GM19468 (cell line): ENCODE measurements around the gene SLC13A1.
"Not testable (repeated sequence)": the region's sequence is repeated elsewhere in the genome, so short reads cannot be mapped to it uniquely, and the experiment has no call there.

ENCODE experiments used
- ATAC-seq: cut with Tn5 transposase; IDR thresholded peaks from one replicate; pipeline ENCODE4 v1.9.1; 2021; ENCODE audit warnings: mild to moderate bottlenecking, moderate library complexity, moderate number of reproducible peaks; ENCODE audit not compliant: unreplicated experiment; ENCODE audit errors: extremely low read depth

The SLC13A1 gene

DNA sequence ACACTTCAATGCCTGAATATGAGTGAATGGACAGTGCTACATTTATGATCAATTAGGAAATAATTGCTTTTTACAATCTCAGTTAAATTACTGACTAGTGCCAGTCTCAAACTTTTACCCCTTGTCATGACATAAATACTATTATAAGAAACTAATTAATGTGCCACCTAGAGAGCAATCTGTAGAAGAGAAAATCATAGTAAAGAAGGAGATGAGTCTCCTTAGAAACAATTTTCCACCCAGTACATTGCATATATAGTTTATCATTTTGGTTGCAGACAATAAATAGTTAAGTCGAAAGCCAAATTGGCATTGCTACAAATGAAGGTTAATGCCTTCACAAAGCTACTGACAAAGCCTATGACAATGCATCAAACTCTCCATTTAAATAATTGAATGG, 68.6 kb downstream of the SLC13A1 start:
- no peak for ATAC-seq

GRCh38 chr7:123126691-123127090, 73.1 kb downstream of the SLC13A1 start:
- ATAC-seq = no peak

GRCh38 chr7:123126171-123126570, 73.6 kb downstream of the SLC13A1 start:
- no peak for ATAC-seq

DNA sequence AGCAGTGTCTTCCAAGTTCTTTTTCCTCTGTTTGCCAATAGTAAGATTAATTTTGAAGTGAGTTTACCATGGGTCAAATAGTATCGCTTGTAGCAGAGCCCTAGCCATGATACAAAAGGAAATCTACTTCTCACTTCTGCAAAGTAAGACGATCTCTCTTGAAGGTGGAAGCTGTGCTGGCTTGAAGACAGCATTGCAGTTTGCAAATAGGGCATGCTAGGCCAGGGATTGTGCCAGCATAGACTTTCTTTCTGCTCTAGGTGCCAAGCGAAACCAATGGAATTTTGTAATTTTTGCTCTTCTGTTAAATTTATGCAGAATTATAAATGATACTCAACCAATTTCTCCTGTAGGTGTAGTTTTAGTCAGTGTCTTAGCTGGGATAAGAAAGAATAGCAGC, 74.5 kb downstream of the SLC13A1 start:
- ATAC-seq = no peak

DNA sequence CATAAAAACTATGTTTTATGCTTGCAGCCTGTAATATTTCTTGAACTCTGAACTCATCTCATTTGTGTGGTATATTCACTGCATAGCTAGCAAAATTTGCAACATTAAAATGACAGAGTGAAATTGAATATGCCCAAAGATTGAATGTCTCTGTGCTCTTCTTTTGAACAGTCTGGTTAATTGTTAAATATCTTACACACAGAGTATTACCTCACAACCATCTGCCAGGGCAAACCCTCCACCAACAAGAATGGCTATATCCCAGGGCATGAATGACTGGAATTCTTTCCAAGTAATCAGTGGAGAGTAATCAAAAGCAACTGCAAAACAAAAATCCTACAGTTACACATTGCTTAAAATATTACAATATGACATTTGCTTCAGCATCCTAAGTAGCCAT, 76.9 kb downstream of the SLC13A1 start:
- no peak for ATAC-seq

- no peak for ATAC-seq
Observed at GRCh38 chr7:123120286-123120685, 79.5 kb downstream of the SLC13A1 start.

DNA sequence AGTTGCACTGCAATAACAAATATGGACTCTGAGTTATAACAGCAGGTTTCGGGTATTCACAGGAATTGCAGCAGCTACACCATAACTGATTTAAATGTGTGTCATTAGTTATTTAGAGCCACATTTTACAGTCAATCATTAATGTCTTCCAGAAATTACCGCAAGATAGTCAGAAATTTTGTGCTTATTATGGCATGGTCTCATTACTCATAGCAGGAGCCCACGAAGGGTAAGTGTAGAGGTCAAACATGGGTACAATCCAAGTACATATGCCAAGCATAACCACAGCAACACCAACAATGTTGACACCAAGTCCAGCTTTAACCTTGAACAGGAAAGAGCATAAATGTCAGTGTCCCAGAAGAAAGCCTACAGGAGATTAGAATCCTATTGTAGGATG, 84.4 kb downstream of the SLC13A1 start:
- ATAC-seq = no peak

DNA sequence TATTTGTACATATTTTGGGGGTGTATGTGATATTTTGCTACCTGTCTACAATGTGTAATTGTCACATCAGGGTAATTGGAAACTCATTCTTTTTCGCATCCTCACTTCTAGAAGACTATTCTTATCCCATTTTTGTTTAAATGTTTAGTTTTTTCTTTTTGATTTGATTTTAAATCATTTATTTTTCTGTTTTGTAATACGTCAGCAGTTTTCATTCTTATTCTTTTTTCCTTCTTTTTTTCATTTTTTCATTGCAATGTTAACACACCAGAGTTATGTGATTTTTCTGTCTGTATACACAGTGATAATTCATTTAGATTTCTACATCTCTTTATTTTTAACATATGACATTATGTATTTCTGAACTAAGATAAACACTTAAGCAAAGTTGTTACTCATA, 85.5 kb downstream of the SLC13A1 start:
- ATAC-seq = no peak

DNA sequence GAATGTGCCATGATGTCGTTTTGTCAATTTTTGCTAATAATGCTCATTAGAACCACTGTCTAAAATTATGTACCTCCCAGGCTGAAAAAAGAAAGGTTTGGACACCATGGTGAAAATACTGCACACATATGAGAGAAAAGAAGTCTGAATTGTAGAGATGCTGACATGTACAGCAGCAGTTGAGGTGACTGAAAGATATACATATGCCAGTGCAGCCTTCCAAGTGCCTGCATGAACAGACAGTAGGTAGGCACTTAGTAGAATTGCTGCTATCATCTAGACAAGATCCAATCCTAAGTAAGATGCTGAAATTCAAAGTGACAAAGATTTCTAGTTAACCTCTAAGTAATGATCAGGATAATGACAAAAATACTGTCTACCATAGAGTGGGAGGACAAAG, 86.9 kb downstream of the SLC13A1 start:
- ATAC-seq = no peak

DNA sequence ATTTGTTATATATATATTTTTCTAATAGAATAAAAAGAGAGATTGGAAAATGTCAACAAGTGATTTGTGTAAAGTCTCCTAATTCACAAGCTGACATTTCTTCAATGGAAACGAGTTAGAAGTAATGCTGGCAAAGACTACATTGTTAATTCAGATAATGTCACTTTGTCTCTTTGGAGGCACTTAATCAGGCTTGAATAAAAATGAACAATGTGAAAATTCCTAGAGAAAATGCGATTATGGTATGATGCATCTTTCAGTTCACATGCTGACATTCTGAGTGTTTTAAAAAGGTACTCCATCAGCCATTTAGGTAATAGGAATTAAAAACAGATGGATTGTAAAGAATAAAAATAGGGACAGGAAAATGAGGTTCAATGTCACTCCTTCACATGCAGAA, 100.1 kb downstream of the SLC13A1 start:
- ATAC-seq = no peak

DNA sequence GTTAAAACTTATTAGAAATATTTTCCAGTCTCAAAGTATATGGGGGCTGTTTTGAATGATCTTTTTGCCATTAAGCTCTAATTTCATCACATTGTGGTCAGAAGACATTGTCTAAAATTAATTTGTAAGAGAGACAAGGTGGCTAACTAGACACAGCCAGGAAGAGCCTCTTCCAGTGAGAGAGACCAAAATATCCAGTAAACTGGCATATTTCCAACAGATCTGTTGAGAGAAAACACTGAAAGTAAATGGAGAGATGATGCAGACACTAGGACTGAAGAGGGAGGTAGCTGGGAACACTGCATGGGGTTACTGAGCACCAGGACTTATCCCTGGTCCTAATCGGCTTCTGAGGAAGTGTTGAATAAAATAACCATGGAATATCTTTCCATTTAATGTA, 102.8 kb downstream of the SLC13A1 start:
- ATAC-seq = no peak

GRCh38 chr7:123096434-123096833, 103.3 kb downstream of the SLC13A1 start:
- ATAC-seq = no peak

GRCh38 chr7:123090456-123090855, 109.3 kb downstream of the SLC13A1 start:
- no peak for ATAC-seq

DNA sequence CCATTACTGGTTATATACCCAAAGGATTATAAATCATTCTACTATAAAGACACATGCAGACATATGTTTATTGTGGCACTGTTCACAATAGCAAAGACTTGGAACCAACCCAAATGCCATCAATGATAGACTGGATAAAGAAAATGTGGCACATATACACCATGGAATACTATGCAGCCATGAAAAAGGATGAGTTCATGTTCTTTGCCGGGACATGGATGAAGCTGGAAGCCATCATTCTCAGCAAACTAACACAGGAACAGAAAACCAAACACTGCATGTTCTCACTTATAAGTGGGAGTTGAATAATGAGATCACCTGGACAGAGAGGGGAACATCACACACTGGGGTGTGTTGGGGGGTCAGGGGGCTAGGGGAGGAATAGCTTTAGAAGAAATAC, 112.9 kb downstream of the SLC13A1 start:
- ATAC-seq = not testable (repeated sequence)

DNA sequence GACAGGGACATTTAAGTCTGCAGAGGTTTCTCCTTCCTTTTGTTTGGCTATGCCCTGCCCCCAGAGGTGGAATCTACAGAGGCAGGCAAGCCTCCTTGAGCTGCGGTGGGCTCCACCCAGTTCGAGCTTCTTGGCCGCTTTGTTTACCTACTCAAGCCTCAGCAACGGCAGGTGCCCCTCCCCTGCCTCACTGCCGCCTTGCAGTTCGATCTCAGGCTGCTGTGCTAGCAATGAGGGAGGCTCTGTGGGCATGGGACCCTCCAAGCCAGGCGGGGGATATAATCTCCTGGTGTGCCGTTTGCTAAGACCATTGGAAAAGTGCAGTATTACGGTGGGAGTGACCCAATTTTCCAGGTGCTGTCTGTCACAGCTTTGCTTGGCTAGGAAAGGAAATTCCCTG, 114.9 kb downstream of the SLC13A1 start:
- ATAC-seq = not testable (repeated sequence)

GRCh38 chr7:123079021-123079420, 120.7 kb downstream of the SLC13A1 start:
- no peak for ATAC-seq

DNA sequence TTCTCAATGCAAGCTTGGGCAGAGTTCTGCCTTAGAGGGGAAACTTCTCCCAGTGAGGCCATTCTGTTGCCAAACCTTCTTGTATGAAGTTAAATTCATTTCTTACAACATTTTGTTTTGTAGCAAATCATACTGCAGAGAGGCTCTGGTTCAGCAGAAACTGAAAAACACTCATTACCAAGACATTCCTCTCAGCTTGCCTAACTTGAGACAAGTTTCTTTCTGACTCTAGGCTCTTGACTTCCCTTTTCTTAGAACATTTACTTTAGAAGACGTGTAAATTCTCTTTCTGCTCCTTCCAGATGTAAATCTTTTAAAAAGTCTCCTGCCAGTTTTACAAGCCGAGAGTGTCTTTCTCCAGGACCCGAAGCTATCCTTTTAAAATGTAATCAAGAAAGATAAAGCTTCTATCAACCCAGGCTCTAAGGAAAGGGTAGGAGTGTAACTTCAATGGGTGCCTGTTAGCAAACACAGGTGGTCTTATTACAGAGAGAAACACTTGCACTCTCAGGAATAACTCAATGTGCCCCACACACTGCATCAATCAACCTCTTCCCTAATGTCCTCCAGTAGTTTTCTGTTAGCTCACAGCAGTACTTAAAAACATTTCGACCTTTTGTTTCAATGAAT, 123.8 kb downstream of the SLC13A1 start:
- ATAC-seq = no peak

- peak; percentile 63 for ATAC-seq
Observed at GRCh38 chr7:123070702-123071286, 129.0 kb downstream of the SLC13A1 start.

- no peak for ATAC-seq
Observed at GRCh38 chr7:123067814-123068213, 132.0 kb downstream of the SLC13A1 start.
